Astrocyte (in vitro differentiated cells and primary cell): ENCODE data around the gene CARD11. TPM values are rescaled to one million over a fixed set of nuclear protein-coding genes. Genes with fewer than 3 reads are reported as not detected.

Experiments
- DNase-seq: peaks from one replicate; pipeline ENCODE4 v3.0.0-alpha.2; 2010; ENCODE audit warnings: low read depth
- FAIRE-seq: peaks from 2 replicates; lab custom pipeline; 2011; peaks lifted over from hg19 to GRCh38; lab: Jason Lieb, UNC
- H2AFZ ChIP-seq: 2 replicates; pipeline ENCODE4 v1.6.0; 2012; ENCODE audit warnings: low read depth, low read length, inconsistent platforms
- H3K27ac ChIP-seq: 2 replicates; pipeline ENCODE4 v1.5.1; 2011; ENCODE audit warnings: low read depth, low read length, inconsistent platforms
- H3K27me3 ChIP-seq: 2 replicates; pipeline ENCODE4 v1.6.0; 2011; ENCODE audit warnings: low read length, inconsistent platforms; ENCODE audit not compliant: insufficient read depth
- H3K36me3 ChIP-seq: 2 replicates; pipeline ENCODE4 v1.5.1; 2011; ENCODE audit warnings: low read length, inconsistent platforms; ENCODE audit not compliant: insufficient read depth
- H3K4me1 ChIP-seq: 2 replicates; pipeline ENCODE4 v1.5.1; 2011; ENCODE audit warnings: low read length, inconsistent platforms; ENCODE audit not compliant: insufficient read depth
- H3K4me2 ChIP-seq: 2 replicates; pipeline ENCODE4 v1.6.0; 2012; ENCODE audit warnings: low read length, inconsistent platforms
- H3K4me3 ChIP-seq: 2 replicates; pipeline ENCODE4 v1.5.1; 2011; ENCODE audit warnings: low read depth, mild to moderate bottlenecking, low read length, inconsistent platforms; ENCODE audit not compliant: insufficient read depth
- H3K79me2 ChIP-seq: 2 replicates; pipeline ENCODE4 v1.6.0; 2012; ENCODE audit warnings: mild to moderate bottlenecking, low read length, inconsistent platforms; ENCODE audit not compliant: insufficient read depth
- H3K9ac ChIP-seq: 2 replicates; pipeline ENCODE4 v1.6.0; 2012; ENCODE audit warnings: mild to moderate bottlenecking, low read length, inconsistent platforms
- H3K9me3 ChIP-seq: 2 replicates; pipeline ENCODE4 v1.5.1; 2012; ENCODE audit warnings: low read depth, mild to moderate bottlenecking, low read length, inconsistent platforms; ENCODE audit not compliant: insufficient read depth
- H4K20me1 ChIP-seq: 2 replicates; pipeline ENCODE4 v1.6.0; 2012; ENCODE audit warnings: low read length, inconsistent platforms; ENCODE audit not compliant: insufficient read depth
- H3K27ac Mint-ChIP-seq: one replicate; pipeline ENCODE4 v1.8.0; 2021; ENCODE audit warnings: mild to moderate bottlenecking, mixed read lengths; ENCODE audit not compliant: unreplicated experiment
- H3K27me3 Mint-ChIP-seq: one replicate; pipeline ENCODE4 v1.8.0; 2021; ENCODE audit warnings: low read depth, mixed read lengths; ENCODE audit not compliant: unreplicated experiment
- H3K36me3 Mint-ChIP-seq: one replicate; pipeline ENCODE4 v1.8.0; 2021; ENCODE audit warnings: low read depth, mixed read lengths; ENCODE audit not compliant: unreplicated experiment
- H3K4me1 Mint-ChIP-seq: one replicate; pipeline ENCODE4 v1.8.0; 2021; ENCODE audit warnings: low read depth, mixed read lengths; ENCODE audit not compliant: unreplicated experiment
- H3K4me3 Mint-ChIP-seq: one replicate; pipeline ENCODE4 v1.8.0; 2021; ENCODE audit warnings: mild to moderate bottlenecking, moderate library complexity, mixed read lengths; ENCODE audit not compliant: unreplicated experiment
- H3K9me3 Mint-ChIP-seq: one replicate; pipeline ENCODE4 v1.8.0; 2021; ENCODE audit warnings: mild to moderate bottlenecking, mixed read lengths; ENCODE audit not compliant: unreplicated experiment
- EZH2 ChIP-seq: IDR thresholded peaks from 2 replicates; pipeline ENCODE4 v1.6.1; 2012; ENCODE audit warnings: mild to moderate bottlenecking, low read length, inconsistent platforms; ENCODE audit not compliant: insufficient read depth
- total RNA-seq: library from RNA; stranded (reverse); gene quantifications from 2 replicates; pipeline ENCODE4 v1.2.1, GENCODE V29; 2021
- TF ChIP-seq, protein P1 (sequence below): IDR thresholded peaks from 2 replicates; pipeline ENCODE4 v1.5.1; 2011; ENCODE audit warnings: low read depth, mild to moderate bottlenecking, inconsistent platforms, low read length, moderate library complexity; ENCODE audit not compliant: insufficient read depth

The CARD11 gene
- total RNA-seq, 1 donor from 2014 or later, result 9.5 TPM

DNA sequence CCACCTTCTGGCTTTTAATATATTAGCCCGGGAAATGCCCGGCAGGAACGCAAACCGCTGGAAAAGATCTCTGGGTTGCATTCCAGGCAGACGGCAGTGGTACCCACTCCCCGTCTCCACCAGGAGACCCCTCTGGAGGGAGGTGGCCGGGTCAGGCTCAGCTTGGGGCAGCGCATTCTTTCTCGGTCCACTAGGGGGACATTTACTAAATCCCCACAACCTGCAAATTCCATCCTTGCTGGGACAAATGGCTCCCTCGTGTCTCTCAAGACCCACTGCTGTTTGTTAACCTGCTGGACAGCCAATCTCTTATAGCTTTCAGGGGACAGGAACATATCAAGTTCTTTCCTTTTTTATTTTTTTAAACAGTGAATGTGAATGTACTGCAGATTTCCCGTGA lies 45.8 kb upstream of the CARD11 start:
- DNase-seq (no peak), FAIRE-seq (no peak)
- peaks cover 4% of the 10 kb centered on the region for H3K4me1 ChIP-seq
- peaks cover 15% of the 10 kb centered on the region for H3K27me3 Mint-ChIP-seq
- H3K36me3 ChIP-seq, result no peaks in the 10 kb centered on the region
- no peaks in the 10 kb centered on the region for H3K79me2 ChIP-seq
- no peak overlapping the region for H3K9ac ChIP-seq
- no peaks in the 10 kb centered on the region for H4K20me1 ChIP-seq
- no peak overlapping the region for H3K4me2 ChIP-seq
- H3K4me3 ChIP-seq, result no peak overlapping the region
- no peak overlapping the region for H2AFZ ChIP-seq
- no peak for TF ChIP-seq EZH2
- TF ChIP-seq, protein P1, sequence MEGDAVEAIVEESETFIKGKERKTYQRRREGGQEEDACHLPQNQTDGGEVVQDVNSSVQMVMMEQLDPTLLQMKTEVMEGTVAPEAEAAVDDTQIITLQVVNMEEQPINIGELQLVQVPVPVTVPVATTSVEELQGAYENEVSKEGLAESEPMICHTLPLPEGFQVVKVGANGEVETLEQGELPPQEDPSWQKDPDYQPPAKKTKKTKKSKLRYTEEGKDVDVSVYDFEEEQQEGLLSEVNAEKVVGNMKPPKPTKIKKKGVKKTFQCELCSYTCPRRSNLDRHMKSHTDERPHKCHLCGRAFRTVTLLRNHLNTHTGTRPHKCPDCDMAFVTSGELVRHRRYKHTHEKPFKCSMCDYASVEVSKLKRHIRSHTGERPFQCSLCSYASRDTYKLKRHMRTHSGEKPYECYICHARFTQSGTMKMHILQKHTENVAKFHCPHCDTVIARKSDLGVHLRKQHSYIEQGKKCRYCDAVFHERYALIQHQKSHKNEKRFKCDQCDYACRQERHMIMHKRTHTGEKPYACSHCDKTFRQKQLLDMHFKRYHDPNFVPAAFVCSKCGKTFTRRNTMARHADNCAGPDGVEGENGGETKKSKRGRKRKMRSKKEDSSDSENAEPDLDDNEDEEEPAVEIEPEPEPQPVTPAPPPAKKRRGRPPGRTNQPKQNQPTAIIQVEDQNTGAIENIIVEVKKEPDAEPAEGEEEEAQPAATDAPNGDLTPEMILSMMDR, result peak; percentile 43
- H3K36me3 Mint-ChIP-seq, result no peaks in the 10 kb centered on the region
- H3K27ac Mint-ChIP-seq, result no peak overlapping the region
- H3K4me1 Mint-ChIP-seq, result peaks cover 4% of the 10 kb centered on the region
- H3K4me3 Mint-ChIP-seq, result no peak overlapping the region
- no peaks in the 10 kb centered on the region for H3K9me3 ChIP-seq
- no peak overlapping the region for H3K27ac ChIP-seq
- peaks cover 4% of the 10 kb centered on the region for H3K27me3 ChIP-seq
- no peaks in the 10 kb centered on the region for H3K9me3 Mint-ChIP-seq

DNA sequence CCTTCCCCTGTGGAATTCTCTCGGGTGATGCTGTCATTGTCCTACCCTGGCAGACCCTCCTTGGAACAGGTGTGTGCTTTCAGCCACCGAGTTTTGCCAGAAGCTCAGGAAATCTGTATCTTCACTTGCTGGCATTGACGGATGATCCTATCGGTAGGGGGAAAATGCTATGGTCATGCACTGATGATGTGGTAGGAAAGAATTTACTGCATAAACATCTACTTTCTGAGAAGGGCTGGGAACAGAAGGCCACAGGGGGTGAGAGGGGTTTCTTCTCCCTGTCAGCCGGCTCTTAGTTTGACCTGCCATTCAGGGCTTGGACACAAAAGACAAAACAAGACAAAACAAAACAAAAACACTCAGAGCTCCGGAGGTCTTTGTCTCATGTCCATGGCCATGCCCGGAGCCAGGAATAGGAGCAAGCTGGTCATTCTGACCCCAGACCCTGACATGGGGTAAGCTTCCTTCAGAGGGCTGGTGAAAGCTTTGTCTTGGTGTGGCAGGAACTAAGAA lies 43.6 kb upstream of the CARD11 start:
- peaks cover 4% of the 10 kb centered on the region for H3K4me1 ChIP-seq
- H3K9ac ChIP-seq, result no peak overlapping the region
- peaks cover 15% of the 10 kb centered on the region for H3K27me3 Mint-ChIP-seq
- no peaks in the 10 kb centered on the region for H3K9me3 Mint-ChIP-seq
- no peaks in the 10 kb centered on the region for H4K20me1 ChIP-seq
- peak; percentile 68 for DNase-seq
- no peak overlapping the region for H3K4me3 ChIP-seq
- no peak for TF ChIP-seq EZH2
- TF ChIP-seq, protein P1, result no peak
- peaks cover 4% of the 10 kb centered on the region for H3K4me1 Mint-ChIP-seq
- no peaks in the 10 kb centered on the region for H3K36me3 ChIP-seq
- H3K9me3 ChIP-seq, result no peaks in the 10 kb centered on the region
- peaks cover 4% of the 10 kb centered on the region for H3K27me3 ChIP-seq
- no peaks in the 10 kb centered on the region for H3K79me2 ChIP-seq
- no peaks in the 10 kb centered on the region for H3K36me3 Mint-ChIP-seq
- no peak overlapping the region for H3K27ac ChIP-seq
- no peak for FAIRE-seq
- H3K4me3 Mint-ChIP-seq, result no peak overlapping the region
- H2AFZ ChIP-seq, result no peak overlapping the region
- H3K27ac Mint-ChIP-seq, result peak overlapping the region; percentile 10
- H3K4me2 ChIP-seq, result peak overlapping the region; percentile 59

DNA sequence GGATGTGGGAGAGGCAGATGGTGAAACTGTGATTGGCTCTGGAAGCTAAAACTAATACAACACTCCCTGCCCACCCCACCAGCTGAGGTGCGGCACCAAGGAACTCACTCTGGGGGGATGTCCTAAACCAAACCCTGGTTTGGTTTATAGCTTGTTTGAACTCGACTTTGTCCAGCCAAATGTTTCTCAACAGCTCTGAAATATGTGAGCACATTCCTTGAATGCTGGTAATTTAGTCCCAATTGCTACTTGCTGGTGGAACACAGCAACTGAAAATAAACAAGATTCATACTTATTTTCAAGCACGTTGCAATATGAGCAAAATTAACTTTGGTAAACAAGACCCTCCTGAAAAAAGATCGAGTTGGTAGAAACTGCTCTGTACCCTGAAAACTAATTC lies 39.7 kb upstream of the CARD11 start:
- no peak for TF ChIP-seq EZH2
- TF ChIP-seq, protein P1, result no peak
- Histone ChIP-seq H3K79me2 (no peaks in the 10 kb centered on the region), H2AFZ (no peak overlapping the region), H3K4me3 (no peak overlapping the region), H3K36me3 (no peaks in the 10 kb centered on the region), H3K27me3 (peaks cover 4% of the 10 kb centered on the region), H3K9ac (no peak overlapping the region), H4K20me1 (no peaks in the 10 kb centered on the region), H3K27ac (no peak overlapping the region), H3K9me3 (no peaks in the 10 kb centered on the region), H3K4me1 (peaks cover 4% of the 10 kb centered on the region), H3K4me2 (no peak overlapping the region)
- Mint-ChIP-seq H3K4me3 (no peak overlapping the region), H3K4me1 (peaks cover 4% of the 10 kb centered on the region), H3K27me3 (peaks cover 12% of the 10 kb centered on the region), H3K27ac (no peak overlapping the region), H3K36me3 (no peaks in the 10 kb centered on the region), H3K9me3 (no peaks in the 10 kb centered on the region)
- no peak for FAIRE-seq
- no peak for DNase-seq
